Activated CD4-positive, alpha-beta T cell treated with anti-CD3 and anti-CD28 coated beads, Interleukin-2, Interleukin-4, amounts not matched to agents 100 ng/mL and 50 ng/mL, durations not matched to agents 16 hours and 8 hours (primary cell): ENCODE results near the gene GRIK4.

Experiments
- DNase-seq: peaks from one replicate; pipeline ENCODE4 v3.0.0-alpha.2; 2020; ENCODE audit warnings: low spot score

Gene GRIK4

DNA sequence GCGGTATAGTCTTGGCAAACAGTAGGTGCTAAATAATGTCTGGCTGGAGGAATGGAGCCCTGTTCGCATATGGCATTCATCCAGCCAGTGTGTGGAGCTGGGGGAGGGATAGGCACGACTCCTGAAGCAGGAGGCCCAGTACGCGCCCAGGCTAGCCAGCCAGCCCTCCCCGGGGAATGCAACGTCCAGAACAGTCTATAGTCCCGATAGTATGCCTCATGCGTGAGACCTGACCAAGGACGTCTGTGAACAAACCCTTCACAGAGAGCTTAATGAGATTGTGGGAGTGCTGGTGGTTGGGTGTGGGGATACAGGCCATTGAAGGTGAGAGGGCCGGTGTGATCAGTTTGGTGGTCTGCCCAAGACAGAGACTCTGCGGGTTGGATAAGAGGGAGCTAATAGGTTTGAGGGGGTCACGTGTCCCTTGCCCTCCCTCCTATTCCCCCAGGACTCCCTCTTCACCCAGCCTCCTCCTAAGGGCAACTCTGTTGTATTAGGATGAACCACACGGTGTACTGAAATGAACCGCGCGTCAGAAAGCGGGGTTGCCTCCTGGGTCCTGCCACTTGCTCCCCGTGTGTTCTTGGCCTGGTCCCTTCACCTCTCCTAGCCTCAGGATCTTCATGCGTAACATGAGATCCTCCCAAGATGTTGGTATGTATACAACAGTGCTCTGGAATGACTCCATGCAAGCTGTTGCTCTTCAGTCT, 987 bp upstream of the GRIK4 start:
- no peak for DNase-seq

DNA sequence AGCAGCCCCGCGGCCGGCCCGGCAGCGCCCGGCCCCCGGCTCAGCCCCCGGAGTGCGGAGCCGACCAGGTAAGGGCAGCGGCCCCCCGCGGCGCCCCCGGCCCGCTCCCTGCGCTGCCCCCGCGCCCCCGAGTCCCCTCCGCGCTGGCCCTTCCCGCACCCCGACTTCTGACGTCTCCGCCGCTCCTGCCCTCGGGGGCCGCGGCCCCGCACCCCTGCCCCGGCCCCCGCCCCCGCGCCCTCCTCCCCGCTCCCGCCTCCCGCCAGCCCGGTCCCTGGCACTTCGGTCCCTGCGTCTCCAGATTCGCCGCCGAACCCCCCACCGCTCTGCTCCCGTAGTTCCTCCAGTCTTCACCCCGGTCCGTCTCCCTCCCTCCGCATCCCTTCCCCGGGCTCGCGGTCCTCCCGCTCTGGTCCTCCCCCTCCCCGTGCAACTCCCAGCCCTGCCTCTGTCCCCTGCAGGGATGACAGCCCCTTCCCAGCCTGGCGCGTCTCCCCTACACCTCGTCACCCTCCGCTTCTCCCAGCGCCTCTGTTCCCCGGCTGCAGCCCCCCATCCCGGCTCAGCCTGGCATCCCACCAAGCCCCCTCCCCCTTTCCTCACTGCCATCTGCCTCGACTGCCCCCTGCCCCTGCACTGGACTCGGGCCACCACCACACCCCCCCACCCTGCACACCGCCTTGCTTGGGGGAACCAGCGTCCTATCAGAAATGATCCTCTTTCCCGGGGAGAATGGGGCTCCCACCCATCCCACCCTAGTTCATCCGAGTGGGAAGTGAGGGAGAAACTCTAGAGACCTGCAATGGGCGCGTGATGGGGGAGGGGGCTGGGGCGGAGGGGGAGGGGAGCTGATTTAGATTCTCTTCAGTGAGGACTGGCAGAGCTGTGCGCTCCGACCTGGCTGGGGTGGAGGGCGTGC, 531 bp downstream of the GRIK4 start:
- no peak for DNase-seq

DNA sequence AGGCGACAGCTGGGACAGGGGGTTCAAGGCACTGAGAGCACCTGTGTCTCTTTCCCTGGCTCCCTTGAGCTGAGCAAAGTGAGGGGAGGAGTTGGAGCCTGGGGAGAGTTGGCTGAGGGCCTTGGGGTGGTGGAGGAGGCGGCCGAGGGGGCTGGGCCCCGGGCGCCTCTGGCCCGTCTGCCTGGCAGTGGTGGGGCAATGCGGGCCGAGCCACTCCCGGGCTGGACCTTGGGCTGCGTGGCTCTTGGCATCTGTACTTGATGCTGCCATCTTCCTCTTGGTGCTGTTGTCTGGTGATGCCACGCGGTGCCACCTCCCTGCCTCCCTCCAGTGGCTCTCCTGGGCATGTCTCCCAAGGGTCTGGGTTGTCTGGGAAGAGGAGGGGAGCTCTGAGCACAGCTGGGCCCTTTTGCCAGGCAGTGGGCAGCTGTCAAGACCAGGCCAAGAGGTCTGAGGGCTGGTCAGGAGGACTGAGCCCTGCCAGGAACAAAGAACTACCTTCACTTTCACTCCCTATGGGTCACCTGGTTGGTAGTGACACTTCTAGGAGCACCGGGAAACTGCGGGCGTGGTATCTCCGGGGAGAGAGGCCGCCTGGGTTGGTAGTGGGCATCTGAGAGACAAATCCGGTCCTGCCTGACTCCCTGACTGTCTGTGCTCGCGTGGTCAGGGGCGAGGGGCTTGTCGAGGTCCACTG, 1.3 kb downstream of the GRIK4 start:
- no peak for DNase-seq

DNA sequence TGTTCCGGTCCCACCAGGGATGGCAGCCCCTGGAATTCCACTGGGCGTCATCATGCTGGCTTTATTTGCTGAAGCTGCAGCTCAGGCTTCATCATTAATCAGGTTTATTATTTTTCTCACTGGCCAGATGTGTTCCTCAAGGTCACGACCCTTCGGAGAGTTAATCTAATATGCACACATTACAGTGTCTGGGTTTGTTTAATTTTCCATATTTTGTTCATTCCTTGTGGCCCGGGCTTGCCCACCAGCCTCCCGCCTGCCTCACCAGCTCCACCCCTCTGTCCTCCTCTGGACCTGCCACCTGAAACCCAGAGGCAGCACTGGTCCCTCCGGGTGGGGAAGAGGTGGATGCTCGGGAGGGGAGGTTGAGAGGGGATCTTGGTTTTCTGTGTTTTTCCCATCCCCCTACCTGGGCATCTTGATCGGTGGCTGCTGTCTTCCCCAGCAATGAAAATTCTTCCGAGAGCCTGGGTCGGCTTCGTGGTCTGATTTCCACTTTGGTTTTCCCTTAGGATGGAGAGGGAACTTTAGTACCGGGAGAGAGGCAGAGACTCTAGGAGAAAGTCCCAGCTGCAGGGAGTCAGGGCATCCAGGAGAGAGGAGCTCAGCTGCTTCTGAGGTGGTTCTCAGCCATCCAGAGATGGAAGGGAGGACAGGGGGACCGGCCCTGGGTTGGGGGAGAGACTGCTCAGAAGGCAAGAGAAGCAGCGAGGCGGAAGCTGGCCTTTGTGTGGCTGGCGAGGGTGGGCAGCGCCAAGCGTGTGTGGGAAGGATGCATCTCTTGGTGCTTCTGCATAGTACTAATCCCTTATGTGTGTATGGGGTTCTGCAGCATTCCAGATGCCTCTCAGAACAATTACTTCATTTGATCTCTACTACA, 2.1 kb downstream of the GRIK4 start:
- no peak for DNase-seq

DNA sequence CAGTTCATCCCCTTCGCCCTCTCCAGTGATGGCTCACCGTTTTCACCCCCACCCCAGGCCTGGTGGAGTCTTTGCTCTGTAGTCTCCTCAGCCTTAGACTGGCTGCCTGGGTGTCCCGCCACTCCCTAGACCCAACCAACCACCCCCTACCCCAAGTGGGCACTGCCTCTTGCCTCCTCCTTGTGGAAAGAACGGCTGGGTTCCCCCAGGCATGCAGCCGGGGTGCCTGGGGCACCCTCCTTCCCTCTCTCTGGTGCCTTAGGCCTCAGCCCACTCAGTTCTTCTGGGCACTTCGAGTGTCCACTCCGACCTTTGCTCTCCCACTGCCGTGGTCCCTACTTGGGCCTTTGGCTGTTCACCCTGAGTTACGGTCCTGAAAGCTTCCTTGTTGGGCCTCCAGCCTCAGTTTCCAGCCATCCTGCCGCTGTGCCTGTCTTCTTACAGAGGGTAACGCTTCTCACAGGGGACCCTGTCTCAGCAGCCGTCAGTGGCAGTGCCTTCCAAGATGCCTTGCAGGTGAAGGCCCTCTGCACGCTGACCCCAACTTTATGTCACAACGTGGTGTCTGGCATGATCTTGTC, 3.1 kb downstream of the GRIK4 start:
- no peak for DNase-seq

DNA sequence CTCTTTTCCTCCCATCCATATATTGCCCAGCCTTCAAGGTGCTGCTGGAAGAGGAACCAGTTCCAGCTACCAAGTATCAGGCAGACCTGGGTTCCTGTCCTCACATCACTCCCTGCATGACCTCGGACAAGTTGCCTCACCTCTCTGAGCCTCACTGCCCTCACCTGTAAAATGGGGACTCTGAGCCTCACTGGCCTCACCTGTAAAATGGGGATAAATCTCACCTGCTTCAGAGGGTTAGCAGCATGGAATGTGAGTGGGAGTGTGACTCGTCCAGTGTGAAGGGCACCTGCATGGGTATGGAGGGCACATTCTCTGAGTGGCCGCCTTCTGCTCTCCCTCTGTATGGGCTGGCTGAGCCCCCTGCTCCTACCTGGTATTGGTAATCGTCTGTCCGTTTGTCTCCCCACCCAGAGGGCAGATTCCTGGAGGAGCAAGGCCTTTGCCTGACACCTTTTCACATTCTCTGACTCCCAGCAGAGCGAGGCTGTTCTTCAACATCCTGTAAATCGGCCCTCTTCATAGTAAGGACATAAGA, 3.7 kb downstream of the GRIK4 start:
- DNase-seq: no peak

DNA sequence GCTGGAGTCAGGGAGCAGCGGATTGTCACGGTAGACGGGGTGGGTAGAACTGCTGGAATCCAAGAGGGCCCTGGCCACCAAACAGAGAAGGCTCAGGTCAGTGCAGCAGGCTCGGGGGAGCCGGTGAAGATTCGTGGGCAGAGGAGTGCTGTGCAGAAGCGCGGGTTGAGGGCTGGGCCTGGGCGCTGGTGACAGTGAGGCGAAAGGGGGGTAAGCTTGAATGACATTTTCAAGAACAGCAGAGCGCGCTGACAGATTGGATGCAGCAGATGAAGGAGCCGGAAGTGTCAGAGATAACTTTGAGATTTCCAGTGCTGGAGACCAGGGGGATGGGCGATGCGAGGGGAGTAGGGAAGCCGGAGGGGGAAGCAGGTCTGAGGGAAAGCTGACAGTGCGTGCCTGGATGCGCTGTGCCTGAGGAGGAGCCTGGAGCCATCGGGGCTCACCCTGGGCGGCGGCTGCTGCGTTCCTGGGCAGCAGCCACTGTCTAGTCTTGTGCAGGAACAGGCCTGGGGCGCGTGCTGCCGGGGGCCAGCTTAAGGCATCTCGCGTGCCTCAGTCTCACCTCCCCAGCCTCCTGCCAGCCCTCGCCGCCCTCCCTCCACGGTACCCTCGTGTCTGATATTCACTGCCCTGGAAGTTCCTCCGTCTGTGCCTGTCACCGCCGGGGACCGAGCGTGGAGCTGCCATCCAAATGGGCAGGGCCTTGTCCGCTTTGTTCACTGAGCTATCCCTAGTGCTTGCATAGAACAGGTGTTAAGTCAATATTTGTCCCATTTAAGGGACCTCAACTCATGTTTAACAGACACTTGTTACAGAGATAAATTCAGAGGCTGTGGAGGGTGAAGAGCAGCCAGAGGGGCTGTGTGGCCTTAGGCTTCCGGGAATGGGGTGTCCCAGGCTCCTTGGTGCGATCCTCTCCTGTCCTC, 5.2 kb downstream of the GRIK4 start:
- DNase-seq: no peak

DNA sequence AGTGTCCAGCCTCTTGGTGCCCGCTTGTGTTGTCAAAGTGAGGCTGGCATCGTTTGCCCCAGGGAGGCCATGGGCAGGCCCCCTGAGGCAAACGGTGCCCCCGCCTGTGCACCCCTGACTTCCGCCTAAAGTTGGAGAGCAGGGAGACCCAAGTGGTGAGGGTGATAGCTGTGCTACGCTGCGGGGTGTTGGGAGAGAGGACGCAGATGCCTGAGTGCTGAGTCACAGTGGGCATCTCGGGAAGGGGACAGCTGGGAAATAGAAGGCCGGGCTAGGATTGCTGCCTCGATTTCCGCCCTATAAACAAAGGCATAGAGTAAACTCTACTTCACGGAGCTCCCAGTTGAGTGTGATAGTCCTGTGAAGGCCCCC, 5.8 kb downstream of the GRIK4 start:
- no peak for DNase-seq

DNA sequence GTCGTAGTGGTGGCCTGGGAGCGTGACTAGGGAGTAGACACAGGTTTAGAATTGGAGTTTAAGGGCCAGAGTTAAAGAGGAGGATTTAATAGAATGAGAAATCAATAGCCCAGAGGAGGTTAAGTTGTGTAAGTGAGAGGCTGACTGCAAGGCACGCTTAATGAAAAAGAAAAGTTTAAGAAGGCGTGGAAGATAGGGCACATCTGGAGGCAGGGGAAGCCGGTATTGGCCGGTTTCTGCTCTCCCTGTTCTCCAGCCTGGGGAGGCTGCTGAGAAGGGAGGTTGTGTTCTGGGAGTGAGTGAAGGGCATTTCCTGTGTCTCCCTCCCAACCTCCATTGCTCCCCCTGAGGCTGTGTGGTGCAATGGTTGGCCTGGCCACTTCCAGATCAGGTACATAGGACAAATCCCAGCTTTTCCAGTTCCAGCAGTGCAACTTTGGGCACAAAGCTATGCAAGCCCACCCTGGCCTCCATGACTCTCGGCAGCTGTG, 6.3 kb downstream of the GRIK4 start:
- no peak for DNase-seq

DNA sequence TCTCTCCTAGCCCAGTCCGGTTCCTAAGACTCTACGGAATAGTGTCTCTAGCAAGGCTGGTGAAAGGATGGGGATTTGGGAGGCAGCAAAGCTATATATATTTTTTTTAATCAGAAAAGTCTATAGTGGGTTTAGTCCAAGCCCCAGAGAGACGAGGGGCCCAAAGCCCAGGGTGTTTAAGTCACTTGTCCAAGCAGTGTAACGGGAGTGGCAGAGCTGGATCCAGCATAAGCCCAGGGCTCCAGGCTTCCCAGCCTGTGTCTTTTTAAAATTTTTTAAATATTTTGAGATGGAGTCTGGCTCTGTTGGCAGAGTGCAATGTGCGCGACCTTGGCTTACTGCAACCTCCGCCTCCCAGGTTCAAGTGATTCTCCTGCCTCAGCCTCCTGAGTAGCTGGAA, 6.8 kb downstream of the GRIK4 start:
- DNase-seq: no peak

DNA sequence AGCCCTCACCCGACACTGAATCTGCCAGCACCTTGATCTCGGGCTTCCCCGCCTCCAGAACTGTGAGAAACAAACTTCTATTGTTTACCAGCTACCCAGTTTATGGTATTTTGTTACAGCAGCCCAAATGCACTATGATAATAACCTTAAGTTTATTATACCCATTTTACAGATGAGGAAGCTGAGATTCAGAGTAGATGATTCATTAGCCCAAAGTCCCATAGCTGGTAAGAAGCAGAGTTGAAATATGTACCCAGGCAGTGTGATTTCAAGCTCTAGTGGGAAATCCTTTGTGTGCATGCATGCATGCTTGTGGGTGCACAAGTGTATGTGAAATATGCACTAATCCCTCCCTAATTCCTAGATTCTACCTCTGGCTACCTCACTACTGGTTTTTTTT, 7.9 kb downstream of the GRIK4 start:
- no peak for DNase-seq

DNA sequence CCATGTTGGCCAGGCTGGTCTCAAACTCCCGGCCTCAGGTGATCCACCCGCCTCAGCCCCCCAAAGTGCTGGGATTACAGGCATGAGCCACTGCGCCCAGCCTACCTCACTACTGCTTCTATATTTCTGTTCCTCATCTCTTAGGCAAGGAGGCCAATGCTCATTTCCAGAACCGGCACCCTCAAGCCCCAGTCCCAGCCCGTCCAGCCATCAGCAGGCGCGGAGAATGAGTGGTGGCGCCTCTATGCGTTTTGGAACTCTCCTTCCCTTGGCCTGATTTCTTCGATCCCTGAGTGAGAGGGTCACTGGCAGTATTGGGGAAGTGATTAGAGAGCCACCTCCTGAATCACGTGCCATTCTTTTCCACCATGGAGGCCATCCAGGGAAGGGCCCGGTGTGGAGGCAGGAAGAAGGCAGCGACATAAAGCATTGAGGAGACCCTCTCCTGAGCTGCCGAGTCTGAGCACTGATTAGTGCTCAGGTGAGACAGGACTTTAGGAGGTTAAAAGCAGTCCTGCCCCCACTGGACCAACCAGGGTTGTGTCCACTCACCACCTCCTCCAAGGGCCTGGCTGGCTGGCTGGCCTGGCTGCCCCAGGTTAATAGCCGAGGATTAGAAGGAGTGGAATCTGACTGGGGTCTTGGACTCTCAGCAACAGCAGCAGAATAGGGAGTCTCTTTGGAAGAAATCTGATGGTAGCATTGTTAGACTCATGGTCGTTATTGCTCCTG, 8.7 kb downstream of the GRIK4 start:
- no peak for DNase-seq

DNA sequence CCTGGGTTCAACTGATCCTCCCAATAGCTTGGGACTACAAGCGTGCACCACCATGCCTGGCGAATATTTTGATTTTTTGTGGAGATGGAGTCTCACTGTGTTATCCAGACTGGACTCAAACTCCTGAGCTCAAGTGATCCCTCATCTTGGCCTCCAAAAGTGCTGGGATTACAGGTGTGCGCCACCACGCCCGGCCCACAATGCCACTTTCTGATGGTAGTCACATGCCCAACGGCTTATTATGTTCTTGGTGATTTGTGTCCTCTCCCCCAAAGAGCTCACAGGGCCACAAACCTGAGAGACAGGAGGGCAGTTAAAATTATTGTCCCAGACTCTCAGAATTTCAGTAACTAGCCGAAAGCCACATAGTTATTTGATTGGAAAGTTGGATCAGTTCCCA, 9.6 kb downstream of the GRIK4 start:
- no peak for DNase-seq

DNA sequence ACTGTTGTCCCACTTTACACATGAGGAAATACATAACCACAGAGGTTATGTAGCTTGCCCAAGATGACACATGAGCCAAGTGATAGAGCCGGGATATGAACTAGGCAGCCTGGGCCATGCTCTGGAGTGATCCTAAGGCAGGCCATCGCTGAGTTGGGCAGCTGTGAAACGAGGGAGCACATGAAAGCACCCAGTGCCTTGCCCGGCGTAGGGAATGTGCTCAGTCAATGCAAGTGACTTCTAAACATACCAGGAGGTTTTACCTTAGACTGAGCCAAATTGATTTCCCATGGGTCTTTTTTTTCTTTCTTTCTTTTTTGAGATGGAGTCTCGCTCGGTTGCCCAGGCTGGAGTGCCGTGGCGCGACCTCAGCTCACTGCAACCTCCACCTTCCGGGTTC, 10.5 kb downstream of the GRIK4 start:
- DNase-seq: no peak

DNA sequence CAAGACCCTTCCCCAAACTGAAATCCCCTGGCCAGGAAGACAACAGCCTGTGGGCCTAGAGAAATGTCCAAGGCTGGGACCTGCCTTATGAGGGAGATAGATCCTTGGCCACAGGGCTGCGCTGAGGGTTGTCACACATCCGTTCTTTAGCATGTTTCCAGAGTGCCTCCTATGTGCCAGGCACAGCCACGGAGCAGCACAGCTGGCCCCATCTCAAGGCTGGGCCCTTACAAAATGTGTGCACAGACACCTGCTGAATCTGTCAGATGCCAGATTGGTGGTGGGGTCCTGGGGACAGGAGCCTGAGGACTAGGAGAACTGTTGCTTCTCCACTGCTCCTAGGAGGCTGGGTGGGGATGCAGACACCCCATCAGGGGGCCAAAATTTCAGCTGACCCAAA, 11.2 kb downstream of the GRIK4 start:
- DNase-seq: no peak

DNA sequence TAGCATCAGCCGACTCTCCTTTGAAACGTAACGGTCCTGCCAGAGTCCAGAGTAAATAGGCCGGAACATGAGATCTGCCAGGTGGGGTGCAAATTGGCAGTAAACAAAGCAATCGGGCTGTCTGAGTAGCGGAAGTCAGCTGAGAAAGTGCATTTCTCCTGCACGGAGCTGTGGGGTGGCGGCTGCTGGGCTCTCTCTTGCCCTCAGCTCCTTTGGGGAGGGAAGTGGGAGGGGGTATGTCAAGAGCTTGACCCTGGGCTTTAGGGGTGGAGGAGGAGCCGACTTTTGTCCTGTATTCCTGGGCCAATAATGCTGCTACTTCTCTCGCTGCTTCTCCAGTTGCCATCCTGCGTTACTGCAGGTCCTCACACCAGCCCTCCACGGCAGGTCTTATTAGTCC, 11.6 kb downstream of the GRIK4 start:
- no peak for DNase-seq

DNA sequence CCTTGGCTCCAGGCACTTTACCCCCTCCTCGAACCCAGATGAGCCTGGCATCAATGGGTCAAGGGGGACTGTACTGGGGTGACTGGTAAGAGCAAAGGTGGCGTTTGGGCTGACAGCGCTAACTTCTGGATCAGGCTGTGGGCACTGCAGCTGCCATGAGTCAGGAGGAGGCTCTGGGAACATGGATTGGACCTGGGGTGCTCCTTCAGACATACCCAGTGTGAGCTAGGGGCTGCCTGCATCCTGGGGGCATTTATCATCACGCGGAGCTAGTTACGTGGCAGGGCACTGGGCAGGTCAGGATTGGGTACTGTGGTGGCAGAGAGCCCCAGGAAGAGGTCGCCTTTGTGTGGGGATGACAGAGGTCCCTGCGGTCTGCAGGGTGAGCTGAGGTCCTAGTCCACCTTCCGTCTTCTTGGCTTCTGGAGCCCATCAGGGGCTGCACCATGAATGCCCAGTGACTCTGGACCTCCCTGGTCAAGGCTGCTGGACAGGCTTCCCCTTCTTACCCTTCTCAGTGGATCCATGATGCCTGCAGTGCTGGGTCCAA, 13.1 kb downstream of the GRIK4 start:
- DNase-seq: no peak

DNA sequence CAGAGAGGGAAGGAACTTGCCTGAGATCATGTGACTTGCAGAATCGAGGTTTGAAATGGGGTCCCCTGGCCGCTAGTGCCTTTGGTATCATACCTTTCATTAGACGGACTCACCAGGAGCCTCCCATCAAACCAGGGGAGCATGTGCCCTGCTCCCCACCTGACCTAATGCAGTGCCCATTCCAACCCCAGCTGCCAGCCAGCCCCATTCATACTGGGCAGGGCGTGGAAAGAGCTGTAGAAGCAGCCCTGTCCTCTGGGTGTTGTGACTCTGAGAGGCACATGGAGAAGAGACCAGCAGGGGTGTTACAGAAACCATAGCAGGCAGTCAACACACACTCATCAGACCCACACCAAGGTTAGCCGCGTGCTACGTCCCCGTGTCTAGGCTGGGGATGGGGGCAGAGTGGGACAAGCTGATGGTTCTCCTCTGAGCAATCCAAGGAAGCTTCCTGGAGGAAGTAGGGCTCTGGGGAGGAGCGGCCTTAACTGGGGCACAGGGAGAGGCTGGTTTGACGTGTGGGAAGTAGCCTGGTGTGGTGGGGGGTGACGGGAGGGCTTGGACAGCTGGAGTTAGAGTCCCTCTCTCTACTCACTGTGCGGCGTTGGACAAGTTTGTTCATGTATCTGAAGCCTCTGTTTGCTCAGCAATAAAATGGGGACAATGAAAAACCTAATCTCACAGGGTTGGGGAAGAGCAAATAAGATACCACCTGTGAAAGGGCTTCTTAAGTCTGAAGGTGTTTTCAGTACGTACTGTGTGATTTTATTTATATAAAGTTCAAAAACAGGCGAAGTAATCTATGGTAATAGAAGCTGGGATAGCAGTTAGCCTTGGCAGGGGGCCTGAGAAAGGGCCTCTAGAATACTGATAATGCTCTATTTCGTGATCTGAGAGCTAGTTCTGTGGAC, 14.0 kb downstream of the GRIK4 start:
- DNase-seq: no peak
